VCaP (cell line): ENCODE results near the gene SEMA3E.

Source experiments
- H3K27ac ChIP-seq: fragments of 450-650 bp; 2 replicates; pipeline ENCODE4 v1.5.1; 2017
- TF ChIP-seq, protein P1 (sequence below): fragments of 450-650 bp; conservative IDR thresholded peaks from 2 replicates; pipeline ENCODE4 v1.5.1; 2017; ENCODE audit warnings: mild to moderate bottlenecking, moderate library complexity

The SEMA3E gene

DNA sequence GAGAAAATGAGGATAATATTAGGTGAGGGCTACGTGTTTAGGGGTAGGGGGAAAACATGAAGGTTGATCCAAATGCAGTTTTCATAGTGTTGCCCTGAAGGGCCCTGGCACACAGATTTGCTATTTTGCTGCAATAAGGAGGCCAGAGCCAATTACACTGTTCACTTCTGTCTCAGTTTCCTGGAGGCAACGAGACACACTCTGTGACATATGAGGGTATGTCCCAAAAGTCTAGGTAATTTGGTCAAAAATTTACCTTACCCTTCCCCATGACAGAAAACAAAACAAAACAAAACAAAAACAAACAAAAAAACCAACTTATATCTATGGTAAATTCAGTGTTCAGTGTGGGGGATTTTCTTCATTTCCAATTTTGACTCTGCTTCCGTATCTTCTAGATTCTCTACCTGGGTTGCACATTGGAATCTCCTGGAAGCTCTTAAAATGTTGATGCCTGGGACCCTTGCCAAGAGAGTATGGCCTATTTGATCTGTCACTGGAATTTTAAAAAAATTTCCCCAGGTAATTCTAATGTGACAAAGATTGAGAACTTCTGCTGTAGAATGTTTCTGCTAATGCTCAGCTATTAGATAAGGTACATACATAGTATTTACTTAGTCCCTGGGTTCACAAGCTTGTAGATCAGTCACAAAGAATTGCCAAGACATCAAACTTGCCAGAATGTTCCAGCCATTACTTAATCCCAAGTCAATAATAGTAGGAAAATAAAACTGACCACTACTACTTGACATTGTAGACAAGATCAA is 139.5 kb downstream of the SEMA3E start:
- TF ChIP-seq, protein P1, sequence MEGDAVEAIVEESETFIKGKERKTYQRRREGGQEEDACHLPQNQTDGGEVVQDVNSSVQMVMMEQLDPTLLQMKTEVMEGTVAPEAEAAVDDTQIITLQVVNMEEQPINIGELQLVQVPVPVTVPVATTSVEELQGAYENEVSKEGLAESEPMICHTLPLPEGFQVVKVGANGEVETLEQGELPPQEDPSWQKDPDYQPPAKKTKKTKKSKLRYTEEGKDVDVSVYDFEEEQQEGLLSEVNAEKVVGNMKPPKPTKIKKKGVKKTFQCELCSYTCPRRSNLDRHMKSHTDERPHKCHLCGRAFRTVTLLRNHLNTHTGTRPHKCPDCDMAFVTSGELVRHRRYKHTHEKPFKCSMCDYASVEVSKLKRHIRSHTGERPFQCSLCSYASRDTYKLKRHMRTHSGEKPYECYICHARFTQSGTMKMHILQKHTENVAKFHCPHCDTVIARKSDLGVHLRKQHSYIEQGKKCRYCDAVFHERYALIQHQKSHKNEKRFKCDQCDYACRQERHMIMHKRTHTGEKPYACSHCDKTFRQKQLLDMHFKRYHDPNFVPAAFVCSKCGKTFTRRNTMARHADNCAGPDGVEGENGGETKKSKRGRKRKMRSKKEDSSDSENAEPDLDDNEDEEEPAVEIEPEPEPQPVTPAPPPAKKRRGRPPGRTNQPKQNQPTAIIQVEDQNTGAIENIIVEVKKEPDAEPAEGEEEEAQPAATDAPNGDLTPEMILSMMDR, result no peak
- no peak overlapping the region for H3K27ac ChIP-seq

DNA sequence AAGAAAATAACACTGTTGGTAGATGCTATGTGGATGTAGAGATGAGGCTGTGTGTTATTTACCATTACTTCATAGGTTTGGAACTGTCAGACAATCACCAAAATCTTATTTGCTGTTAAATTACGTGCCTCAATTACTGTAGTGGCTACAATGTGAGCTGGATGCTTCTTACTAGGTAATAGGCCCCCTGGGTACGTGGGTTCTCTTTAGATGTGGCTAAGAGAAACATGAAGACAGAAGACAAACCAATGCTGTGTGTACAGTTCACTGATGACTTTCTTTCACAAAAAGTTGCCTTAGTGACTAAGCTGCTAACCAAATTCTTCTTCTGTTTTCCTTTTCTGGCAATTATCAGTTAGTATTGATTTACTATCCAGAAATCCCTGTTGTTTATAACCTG is 144.6 kb downstream of the SEMA3E start:
- H3K27ac ChIP-seq, result no peak overlapping the region
- TF ChIP-seq, protein P1, result no peak

- TF ChIP-seq, protein P1, result no peak
These were observed 146.3 kb downstream of the SEMA3E start for GRCh38 chr7:83502636-83503035.

GRCh38 chr7:83494683-83495082 is 154.3 kb downstream of the SEMA3E start:
- no peak overlapping the region for H3K27ac ChIP-seq
- TF ChIP-seq, protein P1, result no peak

More at GRCh38 chr7:83502636-83503035, 146.3 kb downstream of the SEMA3E start:
- H3K27ac ChIP-seq, result no peak overlapping the region

DNA sequence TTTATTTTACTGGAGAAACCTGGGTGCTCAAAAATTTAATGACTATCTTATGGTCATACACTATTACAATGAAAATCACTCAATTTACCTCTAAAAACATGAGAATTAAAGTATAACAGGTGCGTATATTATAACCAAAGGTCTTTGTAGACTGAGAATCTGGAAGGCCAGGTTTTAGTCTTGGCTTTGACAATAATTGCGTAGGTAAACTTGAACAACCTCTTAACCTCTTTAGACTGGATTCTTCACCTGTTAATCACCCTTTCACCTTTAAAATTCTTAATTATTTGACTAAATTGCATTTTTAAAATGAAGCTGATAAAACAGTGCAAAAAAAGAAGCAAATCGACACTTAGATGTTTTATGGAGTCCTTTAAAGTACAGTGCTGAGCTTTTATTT is 156.1 kb downstream of the SEMA3E start:
- H3K27ac ChIP-seq, result no peak overlapping the region
- TF ChIP-seq, protein P1, result no peak

GRCh38 chr7:83487801-83488200 is 161.1 kb downstream of the SEMA3E start:
- no peak overlapping the region for H3K27ac ChIP-seq
- TF ChIP-seq, protein P1, result no peak

- H3K27ac ChIP-seq, result no peak overlapping the region
- TF ChIP-seq, protein P1, result no peak
These were observed 162.0 kb downstream of the SEMA3E start for GRCh38 chr7:83486957-83487356.
